Measurements from ENCODE around the gene PRMT1. TPM values are rescaled to one million over a fixed set of nuclear protein-coding genes. Genes with fewer than 3 reads are reported as not detected.

Gene PRMT1
- total RNA-seq, 1 donor from 2014 or later, result 235 TPM

DNA sequence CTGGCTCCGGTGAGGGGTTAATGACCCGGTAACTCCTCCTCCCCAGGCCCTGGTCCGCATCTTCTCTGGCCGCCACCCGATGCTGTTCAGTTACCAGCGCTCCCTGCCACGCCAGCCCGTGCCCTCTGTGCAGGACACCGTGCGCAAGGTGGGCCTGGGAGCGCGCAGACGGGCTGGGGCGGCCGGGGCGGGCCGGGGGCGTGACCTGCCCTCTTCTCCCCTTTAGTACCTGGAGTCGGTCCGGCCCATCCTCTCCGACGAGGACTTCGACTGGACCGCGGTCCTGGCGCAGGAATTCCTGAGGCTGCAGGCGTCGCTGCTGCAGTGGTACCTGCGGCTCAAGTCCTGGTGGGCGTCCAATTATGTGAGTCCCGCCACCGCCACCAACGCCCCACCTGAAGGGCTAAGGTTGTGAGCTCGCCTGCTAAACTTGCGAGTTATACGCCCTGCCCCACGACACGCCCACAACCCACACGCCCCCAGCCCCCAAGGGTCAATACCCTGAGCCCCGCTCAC is 24.3 kb downstream of the PRMT1 start:
- no peaks in the 10 kb centered on the region for H3K27me3 Mint-ChIP-seq (ENCODE audit: low read depth, unreplicated experiment)
- no peak overlapping the region for H3K27ac Mint-ChIP-seq (ENCODE audit: unreplicated experiment)
- peaks cover 5% of the 10 kb centered on the region for H3K36me3 Mint-ChIP-seq (ENCODE audit: low read depth, unreplicated experiment)
- no peak for TF ChIP-seq EZH2 (IDR thresholded peaks at IDR 0.05; ENCODE audit: insufficient read depth, low read length)
- TF ChIP-seq, protein P1, sequence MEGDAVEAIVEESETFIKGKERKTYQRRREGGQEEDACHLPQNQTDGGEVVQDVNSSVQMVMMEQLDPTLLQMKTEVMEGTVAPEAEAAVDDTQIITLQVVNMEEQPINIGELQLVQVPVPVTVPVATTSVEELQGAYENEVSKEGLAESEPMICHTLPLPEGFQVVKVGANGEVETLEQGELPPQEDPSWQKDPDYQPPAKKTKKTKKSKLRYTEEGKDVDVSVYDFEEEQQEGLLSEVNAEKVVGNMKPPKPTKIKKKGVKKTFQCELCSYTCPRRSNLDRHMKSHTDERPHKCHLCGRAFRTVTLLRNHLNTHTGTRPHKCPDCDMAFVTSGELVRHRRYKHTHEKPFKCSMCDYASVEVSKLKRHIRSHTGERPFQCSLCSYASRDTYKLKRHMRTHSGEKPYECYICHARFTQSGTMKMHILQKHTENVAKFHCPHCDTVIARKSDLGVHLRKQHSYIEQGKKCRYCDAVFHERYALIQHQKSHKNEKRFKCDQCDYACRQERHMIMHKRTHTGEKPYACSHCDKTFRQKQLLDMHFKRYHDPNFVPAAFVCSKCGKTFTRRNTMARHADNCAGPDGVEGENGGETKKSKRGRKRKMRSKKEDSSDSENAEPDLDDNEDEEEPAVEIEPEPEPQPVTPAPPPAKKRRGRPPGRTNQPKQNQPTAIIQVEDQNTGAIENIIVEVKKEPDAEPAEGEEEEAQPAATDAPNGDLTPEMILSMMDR (IDR thresholded peaks at IDR 0.05; ENCODE audit: insufficient read depth, low read depth, low read length), result no peak
- H3K4me2 ChIP-seq (ENCODE audit: low read length), result no peak overlapping the region
- H3K36me3 ChIP-seq (ENCODE audit: insufficient read depth, low read length), result no peaks in the 10 kb centered on the region
- H2AFZ ChIP-seq (ENCODE audit: low read depth, low read length), result no peak overlapping the region
- H3K27me3 ChIP-seq (ENCODE audit: insufficient read depth, low read length), result no peaks in the 10 kb centered on the region
- no peak for FAIRE-seq
- H4K20me1 ChIP-seq (ENCODE audit: insufficient read depth, low read length), result no peaks in the 10 kb centered on the region
- DNase-seq (ENCODE audit: low read depth), result no peak
- H3K9me3 Mint-ChIP-seq (ENCODE audit: unreplicated experiment), result no peaks in the 10 kb centered on the region
- H3K9ac ChIP-seq (ENCODE audit: low read length), result no peak overlapping the region
- H3K9me3 ChIP-seq (ENCODE audit: insufficient read depth, low read depth, low read length), result no peaks in the 10 kb centered on the region
- no peak overlapping the region for H3K27ac ChIP-seq (ENCODE audit: low read depth, low read length)
- no peak overlapping the region for H3K4me3 Mint-ChIP-seq (ENCODE audit: unreplicated experiment)
- H3K4me1 ChIP-seq (ENCODE audit: insufficient read depth, low read length), result no peaks in the 10 kb centered on the region
- H3K4me3 ChIP-seq (ENCODE audit: insufficient read depth, low read depth, low read length), result no peak overlapping the region
- no peaks in the 10 kb centered on the region for H3K79me2 ChIP-seq (ENCODE audit: insufficient read depth, low read length)
- no peaks in the 10 kb centered on the region for H3K4me1 Mint-ChIP-seq (ENCODE audit: low read depth, unreplicated experiment)

DNA sequence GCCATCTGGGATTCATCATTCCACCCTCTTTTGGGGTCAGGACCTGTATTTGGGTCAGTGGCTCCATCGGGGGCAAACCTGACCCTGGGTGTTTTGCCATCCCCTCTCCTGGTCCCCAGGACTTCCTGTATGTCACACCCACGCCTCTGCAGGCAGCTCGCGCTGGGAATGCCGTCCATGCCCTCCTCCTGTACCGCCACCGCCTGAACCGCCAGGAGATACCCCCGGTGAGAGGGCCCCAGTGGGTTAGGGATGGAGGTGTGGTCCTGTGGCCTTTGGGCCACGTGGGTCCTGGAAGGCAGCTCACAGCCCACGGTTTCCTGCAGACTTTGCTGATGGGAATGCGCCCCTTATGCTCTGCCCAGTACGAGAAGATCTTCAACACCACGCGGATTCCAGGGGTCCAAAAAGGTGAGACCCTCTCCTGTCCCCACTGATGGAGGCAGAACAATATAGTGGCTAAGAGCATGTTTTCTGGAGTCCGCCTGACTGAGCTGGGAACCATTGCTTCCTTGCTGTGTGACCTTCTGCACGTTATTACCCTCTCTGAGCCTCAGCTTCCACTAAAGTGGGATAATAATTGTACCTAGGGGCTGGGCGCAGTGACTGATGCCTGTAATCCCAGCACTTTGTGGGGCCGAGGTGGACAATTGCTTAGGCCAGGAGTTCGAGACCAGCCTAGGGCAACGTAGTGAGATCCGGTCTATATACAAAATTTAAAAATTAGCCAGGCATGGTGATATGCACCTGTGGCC is 28.0 kb downstream of the PRMT1 start:
- H3K4me2 ChIP-seq (ENCODE audit: low read length), result no peak overlapping the region
- H3K9me3 ChIP-seq (ENCODE audit: insufficient read depth, low read depth, low read length), result no peaks in the 10 kb centered on the region
- H3K9ac ChIP-seq (ENCODE audit: low read length), result no peak overlapping the region
- no peak for DNase-seq (ENCODE audit: low read depth)
- H3K9me3 Mint-ChIP-seq (ENCODE audit: unreplicated experiment), result peaks cover 1% of the 10 kb centered on the region
- no peak for FAIRE-seq
- H3K36me3 ChIP-seq (ENCODE audit: insufficient read depth, low read length), result no peaks in the 10 kb centered on the region
- no peaks in the 10 kb centered on the region for H3K79me2 ChIP-seq (ENCODE audit: insufficient read depth, low read length)
- no peaks in the 10 kb centered on the region for H3K4me1 Mint-ChIP-seq (ENCODE audit: low read depth, unreplicated experiment)
- H3K27ac ChIP-seq (ENCODE audit: low read depth, low read length), result no peak overlapping the region
- no peaks in the 10 kb centered on the region for H4K20me1 ChIP-seq (ENCODE audit: insufficient read depth, low read length)
- H2AFZ ChIP-seq (ENCODE audit: low read depth, low read length), result no peak overlapping the region
- no peak overlapping the region for H3K4me3 Mint-ChIP-seq (ENCODE audit: unreplicated experiment)
- no peak overlapping the region for H3K4me3 ChIP-seq (ENCODE audit: insufficient read depth, low read depth, low read length)
- peaks cover 7% of the 10 kb centered on the region for H3K36me3 Mint-ChIP-seq (ENCODE audit: low read depth, unreplicated experiment)
- no peaks in the 10 kb centered on the region for H3K27me3 ChIP-seq (ENCODE audit: insufficient read depth, low read length)
- no peaks in the 10 kb centered on the region for H3K4me1 ChIP-seq (ENCODE audit: insufficient read depth, low read length)
- no peak for TF ChIP-seq EZH2 (IDR thresholded peaks at IDR 0.05; ENCODE audit: insufficient read depth, low read length)
- TF ChIP-seq, protein P1 (IDR thresholded peaks at IDR 0.05; ENCODE audit: insufficient read depth, low read depth, low read length), result no peak
- no peak overlapping the region for H3K27ac Mint-ChIP-seq (ENCODE audit: unreplicated experiment)
- no peaks in the 10 kb centered on the region for H3K27me3 Mint-ChIP-seq (ENCODE audit: low read depth, unreplicated experiment)

DNA sequence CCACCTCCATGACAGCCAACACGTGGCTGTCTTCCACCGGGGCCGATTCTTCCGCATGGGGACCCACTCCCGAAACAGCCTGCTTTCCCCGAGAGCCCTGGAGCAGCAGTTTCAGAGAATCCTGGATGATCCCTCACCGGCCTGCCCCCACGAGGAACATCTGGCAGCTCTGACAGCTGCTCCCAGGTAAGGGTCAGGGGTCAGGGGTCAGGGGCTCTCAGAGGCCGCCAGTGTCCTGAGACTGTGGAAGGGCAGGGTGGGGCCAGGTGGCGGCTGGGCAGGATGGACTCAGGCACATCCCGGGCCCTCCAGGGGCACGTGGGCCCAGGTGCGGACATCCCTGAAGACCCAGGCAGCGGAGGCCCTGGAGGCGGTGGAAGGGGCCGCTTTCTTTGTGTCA is 28.8 kb downstream of the PRMT1 start:
- H3K9ac ChIP-seq (ENCODE audit: low read length), result no peak overlapping the region
- TF ChIP-seq, protein P1 (IDR thresholded peaks at IDR 0.05; ENCODE audit: insufficient read depth, low read depth, low read length), result no peak
- no peak for TF ChIP-seq EZH2 (IDR thresholded peaks at IDR 0.05; ENCODE audit: insufficient read depth, low read length)
- H3K27me3 Mint-ChIP-seq (ENCODE audit: low read depth, unreplicated experiment), result no peaks in the 10 kb centered on the region

More for the DNA sequence above, 28.8 kb downstream of the PRMT1 start:
- Mint-ChIP-seq H3K4me1 (ENCODE audit: low read depth, unreplicated experiment) (no peaks in the 10 kb centered on the region), H3K27ac (ENCODE audit: unreplicated experiment) (no peak overlapping the region), H3K36me3 (ENCODE audit: low read depth, unreplicated experiment) (peaks cover 14% of the 10 kb centered on the region), H3K9me3 (ENCODE audit: unreplicated experiment) (peaks cover 5% of the 10 kb centered on the region), H3K4me3 (ENCODE audit: unreplicated experiment) (no peak overlapping the region)
- DNase-seq (ENCODE audit: low read depth) (no peak), FAIRE-seq (no peak)
- no peaks in the 10 kb centered on the region for H3K9me3 ChIP-seq (ENCODE audit: insufficient read depth, low read depth, low read length)
- no peak overlapping the region for H3K27ac ChIP-seq (ENCODE audit: low read depth, low read length)
- no peak overlapping the region for H3K4me2 ChIP-seq (ENCODE audit: low read length)
- H4K20me1 ChIP-seq (ENCODE audit: insufficient read depth, low read length), result no peaks in the 10 kb centered on the region
- H3K27me3 ChIP-seq (ENCODE audit: insufficient read depth, low read length), result no peaks in the 10 kb centered on the region
- H3K36me3 ChIP-seq (ENCODE audit: insufficient read depth, low read length), result no peaks in the 10 kb centered on the region
- no peaks in the 10 kb centered on the region for H3K79me2 ChIP-seq (ENCODE audit: insufficient read depth, low read length)
- no peak overlapping the region for H3K4me3 ChIP-seq (ENCODE audit: insufficient read depth, low read depth, low read length)
- no peak overlapping the region for H2AFZ ChIP-seq (ENCODE audit: low read depth, low read length)
- H3K4me1 ChIP-seq (ENCODE audit: insufficient read depth, low read length), result no peaks in the 10 kb centered on the region

All from astrocyte (in vitro differentiated cells and primary cell).